ENCODE results near the gene ZNF487.

GRCh38 chr10:43427166-43427825 lies 9.6 kb upstream of the ZNF487 start:
- TF ChIP-seq CTCF (conservative IDR thresholded peaks at IDR 0.05; ENCODE audit: low read depth, low read length) (no peak), POLR2A (IDR thresholded peaks at IDR 0.05; ENCODE audit: low read depth, low read length) (no peak), FOS (IDR thresholded peaks at IDR 0.05; ENCODE audit: low read depth, low read length) (no peak), USF2 (IDR thresholded peaks at IDR 0.05; ENCODE audit: low read depth, low read length) (no peak), RCOR1 (IDR thresholded peaks at IDR 0.05; ENCODE audit: insufficient replicate concordance, low read length) (no peak), RFX5 (IDR thresholded peaks at IDR 0.05; ENCODE audit: low read depth, low read length) (no peak), SMC3 (IDR thresholded peaks at IDR 0.05; ENCODE audit: low read depth, low read length) (no peak), MXI1 (IDR thresholded peaks at IDR 0.05; ENCODE audit: borderline replicate concordance, low read depth, low read length) (no peak), MAFK (IDR thresholded peaks at IDR 0.05; ENCODE audit: low read depth, low read length) (peak; percentile 44; the same call in 1 of the 2 replicates), NFE2L2 (IDR thresholded peaks at IDR 0.05; ENCODE audit: low read depth, low read length) (no peak)

Measured in IMR-90 (cell line).